Activated naive CD8-positive, alpha-beta T cell treated with anti-CD3 and anti-CD28 coated beads, Interleukin-2, amount 50 U/mL, for 24 hours (primary cell): ENCODE results near the gene GTF3C1.

Source experiments
- ATAC-seq: fragments of 150-1000 bp; cut with Tn5 transposase; one replicate; pipeline ENCODE4 v1.10.0; 2021
- DNase-seq: peaks from one replicate; pipeline ENCODE4 v3.0.0; 2021
- H3K27ac Mint-ChIP-seq: one replicate; pipeline ENCODE4 v1.8.0; 2021; ENCODE audit warnings: mild to moderate bottlenecking, mixed read lengths
- H3K27me3 Mint-ChIP-seq: one replicate; pipeline ENCODE4 v1.8.0; 2021; ENCODE audit warnings: mixed read lengths
- H3K36me3 Mint-ChIP-seq: one replicate; pipeline ENCODE4 v1.8.0; 2021; ENCODE audit warnings: low read depth, mixed read lengths
- H3K4me1 Mint-ChIP-seq: one replicate; pipeline ENCODE4 v1.8.0; 2021; ENCODE audit warnings: mixed read lengths
- H3K4me3 Mint-ChIP-seq: one replicate; pipeline ENCODE4 v1.8.0; 2021; ENCODE audit warnings: mild to moderate bottlenecking, moderate library complexity, mixed read lengths
- H3K9me3 Mint-ChIP-seq: one replicate; pipeline ENCODE4 v1.8.0; 2021; ENCODE audit warnings: mixed read lengths

Gene GTF3C1

GRCh38 chr16:27516365-27516764 lies 33.3 kb downstream of the GTF3C1 start:
- Mint-ChIP-seq H3K27me3 (no peaks in the 10 kb centered on the region), H3K27ac (no peak overlapping the region), H3K36me3 (peaks cover 3% of the 10 kb centered on the region), H3K9me3 (no peaks in the 10 kb centered on the region), H3K4me3 (no peak overlapping the region), H3K4me1 (no peaks in the 10 kb centered on the region)
- DNase-seq (no peak), ATAC-seq (no peak)

- H3K9me3 Mint-ChIP-seq = no peaks in the 10 kb centered on the region
Observed at GRCh38 chr16:27515874-27516353, 33.8 kb downstream of the GTF3C1 start.

GRCh38 chr16:27514806-27515205 lies 34.9 kb downstream of the GTF3C1 start:
- Mint-ChIP-seq H3K4me3 (no peak overlapping the region), H3K9me3 (no peaks in the 10 kb centered on the region), H3K36me3 (peaks cover 6% of the 10 kb centered on the region), H3K4me1 (no peaks in the 10 kb centered on the region), H3K27ac (no peak overlapping the region), H3K27me3 (no peaks in the 10 kb centered on the region)
- no peak for ATAC-seq
- DNase-seq = no peak

More at GRCh38 chr16:27515874-27516353, 33.8 kb downstream of the GTF3C1 start:
- no peaks in the 10 kb centered on the region for H3K27me3 Mint-ChIP-seq
- peak; percentile 84 for ATAC-seq
- no peak overlapping the region for H3K4me3 Mint-ChIP-seq
- peak; percentile 32 for DNase-seq
- peaks cover 4% of the 10 kb centered on the region for H3K36me3 Mint-ChIP-seq
- H3K4me1 Mint-ChIP-seq = no peaks in the 10 kb centered on the region
- H3K27ac Mint-ChIP-seq = no peak overlapping the region

GRCh38 chr16:27511657-27512448 lies 37.9 kb downstream of the GTF3C1 start:
- Mint-ChIP-seq H3K4me3 (no peak overlapping the region), H3K9me3 (no peaks in the 10 kb centered on the region), H3K36me3 (peaks cover 12% of the 10 kb centered on the region), H3K27me3 (no peaks in the 10 kb centered on the region), H3K27ac (no peak overlapping the region), H3K4me1 (no peaks in the 10 kb centered on the region)
- ATAC-seq (no peak), DNase-seq (no peak)

- H3K36me3 Mint-ChIP-seq = peaks cover 30% of the 10 kb centered on the region
- H3K4me3 Mint-ChIP-seq = no peak overlapping the region
Observed at GRCh38 chr16:27508476-27508875, 41.2 kb downstream of the GTF3C1 start.

GRCh38 chr16:27506771-27507170 lies 42.9 kb downstream of the GTF3C1 start:
- H3K4me3 Mint-ChIP-seq = no peak overlapping the region
- H3K36me3 Mint-ChIP-seq = peaks cover 37% of the 10 kb centered on the region
- no peaks in the 10 kb centered on the region for H3K9me3 Mint-ChIP-seq
- no peak overlapping the region for H3K27ac Mint-ChIP-seq
- no peaks in the 10 kb centered on the region for H3K27me3 Mint-ChIP-seq
- ATAC-seq = no peak
- no peak for DNase-seq
- no peaks in the 10 kb centered on the region for H3K4me1 Mint-ChIP-seq

More at GRCh38 chr16:27508476-27508875, 41.2 kb downstream of the GTF3C1 start:
- no peak overlapping the region for H3K27ac Mint-ChIP-seq
- no peaks in the 10 kb centered on the region for H3K4me1 Mint-ChIP-seq
- no peaks in the 10 kb centered on the region for H3K9me3 Mint-ChIP-seq
- no peaks in the 10 kb centered on the region for H3K27me3 Mint-ChIP-seq
- ATAC-seq = no peak
- no peak for DNase-seq

GRCh38 chr16:27505297-27506236 lies 44.1 kb downstream of the GTF3C1 start:
- no peaks in the 10 kb centered on the region for H3K27me3 Mint-ChIP-seq
- H3K36me3 Mint-ChIP-seq = peaks cover 46% of the 10 kb centered on the region
- no peak overlapping the region for H3K27ac Mint-ChIP-seq
- DNase-seq (no peak), ATAC-seq (no peak)
- H3K4me1 Mint-ChIP-seq = no peaks in the 10 kb centered on the region
- no peak overlapping the region for H3K4me3 Mint-ChIP-seq
- H3K9me3 Mint-ChIP-seq = no peaks in the 10 kb centered on the region

- ATAC-seq (no peak), DNase-seq (no peak)
- no peaks in the 10 kb centered on the region for H3K9me3 Mint-ChIP-seq
- H3K4me1 Mint-ChIP-seq = no peaks in the 10 kb centered on the region
- no peaks in the 10 kb centered on the region for H3K27me3 Mint-ChIP-seq
- H3K4me3 Mint-ChIP-seq = no peak overlapping the region
- peaks cover 49% of the 10 kb centered on the region for H3K36me3 Mint-ChIP-seq
- H3K27ac Mint-ChIP-seq = no peak overlapping the region
Observed at GRCh38 chr16:27503662-27504061, 46.1 kb downstream of the GTF3C1 start.

GRCh38 chr16:27500801-27501200 lies 48.9 kb downstream of the GTF3C1 start:
- Mint-ChIP-seq H3K4me1 (no peaks in the 10 kb centered on the region), H3K27ac (no peak overlapping the region), H3K27me3 (no peaks in the 10 kb centered on the region), H3K9me3 (no peaks in the 10 kb centered on the region), H3K36me3 (peaks cover 51% of the 10 kb centered on the region), H3K4me3 (no peak overlapping the region)
- DNase-seq = no peak
- ATAC-seq = no peak

GRCh38 chr16:27499659-27500055 lies 50.1 kb downstream of the GTF3C1 start:
- Mint-ChIP-seq H3K9me3 (no peaks in the 10 kb centered on the region), H3K4me3 (no peak overlapping the region), H3K27me3 (no peaks in the 10 kb centered on the region), H3K36me3 (peaks cover 45% of the 10 kb centered on the region), H3K27ac (no peak overlapping the region), H3K4me1 (no peaks in the 10 kb centered on the region)
- ATAC-seq = no peak
- DNase-seq = no peak

GRCh38 chr16:27498916-27499658 lies 50.6 kb downstream of the GTF3C1 start:
- H3K4me3 Mint-ChIP-seq = no peak overlapping the region
- peaks cover 47% of the 10 kb centered on the region for H3K36me3 Mint-ChIP-seq
- no peak overlapping the region for H3K27ac Mint-ChIP-seq
- H3K4me1 Mint-ChIP-seq = no peaks in the 10 kb centered on the region
- ATAC-seq (no peak), DNase-seq (no peak)
- no peaks in the 10 kb centered on the region for H3K9me3 Mint-ChIP-seq
- H3K27me3 Mint-ChIP-seq = no peaks in the 10 kb centered on the region

- peaks cover 40% of the 10 kb centered on the region for H3K36me3 Mint-ChIP-seq
- ATAC-seq = no peak
- no peak for DNase-seq
- no peak overlapping the region for H3K4me3 Mint-ChIP-seq
- H3K27me3 Mint-ChIP-seq = no peaks in the 10 kb centered on the region
- no peaks in the 10 kb centered on the region for H3K9me3 Mint-ChIP-seq
- no peaks in the 10 kb centered on the region for H3K4me1 Mint-ChIP-seq
- no peak overlapping the region for H3K27ac Mint-ChIP-seq
Observed at GRCh38 chr16:27498031-27498825, 51.5 kb downstream of the GTF3C1 start.

- no peaks in the 10 kb centered on the region for H3K4me1 Mint-ChIP-seq
- H3K36me3 Mint-ChIP-seq = peaks cover 34% of the 10 kb centered on the region
- no peak overlapping the region for H3K4me3 Mint-ChIP-seq
- H3K9me3 Mint-ChIP-seq = no peaks in the 10 kb centered on the region
- no peak for DNase-seq
- no peaks in the 10 kb centered on the region for H3K27me3 Mint-ChIP-seq
- H3K27ac Mint-ChIP-seq = no peak overlapping the region
- no peak for ATAC-seq
Observed at GRCh38 chr16:27495191-27495590, 54.5 kb downstream of the GTF3C1 start.

- peaks cover 38% of the 10 kb centered on the region for H3K36me3 Mint-ChIP-seq
- H3K27me3 Mint-ChIP-seq = no peaks in the 10 kb centered on the region
- DNase-seq (no peak), ATAC-seq (no peak)
- H3K27ac Mint-ChIP-seq = no peak overlapping the region
- no peaks in the 10 kb centered on the region for H3K9me3 Mint-ChIP-seq
- no peaks in the 10 kb centered on the region for H3K4me1 Mint-ChIP-seq
- no peak overlapping the region for H3K4me3 Mint-ChIP-seq
Observed at GRCh38 chr16:27492588-27492979, 57.1 kb downstream of the GTF3C1 start.
